Activated T-helper 2 cell treated with anti-CD3 and anti-CD28 coated beads, Interferon-gamma antibody, Interleukin-2, Interleukin-4, amounts not matched to agents 10 μg/mL and 5 μg/mL and 100 μg/mL, durations not matched to agents 14 hours and 24 hours and 36 hours (primary cell): ENCODE data around the gene DISP3. TPM values are rescaled to one million over a fixed set of nuclear protein-coding genes. Genes with fewer than 3 reads are reported as not detected.

Source experiments
- DNase-seq: peaks from one replicate; pipeline ENCODE4 v3.0.0; 2021; ENCODE audit warnings: low spot score
- H3K27ac Mint-ChIP-seq: one replicate; pipeline ENCODE4 v1.8.0; 2021; ENCODE audit warnings: mixed read lengths
- H3K27me3 Mint-ChIP-seq: one replicate; pipeline ENCODE4 v1.8.0; 2021; ENCODE audit warnings: low read depth, mixed read lengths
- H3K36me3 Mint-ChIP-seq: one replicate; pipeline ENCODE4 v1.8.0; 2021; ENCODE audit warnings: low read depth, mixed read lengths
- H3K4me1 Mint-ChIP-seq: one replicate; pipeline ENCODE4 v1.8.0; 2021; ENCODE audit warnings: low read depth, mixed read lengths
- H3K4me3 Mint-ChIP-seq: one replicate; pipeline ENCODE4 v1.8.0; 2021; ENCODE audit warnings: low read depth, mild to moderate bottlenecking, moderate library complexity, mixed read lengths
- H3K9me3 Mint-ChIP-seq: one replicate; pipeline ENCODE4 v1.8.0; 2021; ENCODE audit warnings: mixed read lengths
- intact Hi-C: fragments of 100-400 bp; cut with micrococcal nuclease; formaldehyde crosslinking; loops from one replicate; pipeline ENCODE4 v1.15.1; 2023
- total RNA-seq: library from RNA; stranded (reverse); gene quantifications from 2 replicates; pipeline ENCODE4 v1.2.3, GENCODE V29; 2022

DISP3 gene
- total RNA-seq, 1 donor from 2014 or later = 0.23 TPM

GRCh38 chr1:11447903-11448302 lies 31.1 kb upstream of the DISP3 start:
- intact Hi-C loops = no loop called here
- no peak for DNase-seq
- H3K27ac Mint-ChIP-seq = no peak overlapping the region
- H3K27me3 Mint-ChIP-seq = peaks cover 4% of the 10 kb centered on the region
- H3K36me3 Mint-ChIP-seq = no peaks in the 10 kb centered on the region
- H3K4me1 Mint-ChIP-seq = no peaks in the 10 kb centered on the region
- H3K9me3 Mint-ChIP-seq = no peaks in the 10 kb centered on the region
- no peak overlapping the region for H3K4me3 Mint-ChIP-seq

DNA sequence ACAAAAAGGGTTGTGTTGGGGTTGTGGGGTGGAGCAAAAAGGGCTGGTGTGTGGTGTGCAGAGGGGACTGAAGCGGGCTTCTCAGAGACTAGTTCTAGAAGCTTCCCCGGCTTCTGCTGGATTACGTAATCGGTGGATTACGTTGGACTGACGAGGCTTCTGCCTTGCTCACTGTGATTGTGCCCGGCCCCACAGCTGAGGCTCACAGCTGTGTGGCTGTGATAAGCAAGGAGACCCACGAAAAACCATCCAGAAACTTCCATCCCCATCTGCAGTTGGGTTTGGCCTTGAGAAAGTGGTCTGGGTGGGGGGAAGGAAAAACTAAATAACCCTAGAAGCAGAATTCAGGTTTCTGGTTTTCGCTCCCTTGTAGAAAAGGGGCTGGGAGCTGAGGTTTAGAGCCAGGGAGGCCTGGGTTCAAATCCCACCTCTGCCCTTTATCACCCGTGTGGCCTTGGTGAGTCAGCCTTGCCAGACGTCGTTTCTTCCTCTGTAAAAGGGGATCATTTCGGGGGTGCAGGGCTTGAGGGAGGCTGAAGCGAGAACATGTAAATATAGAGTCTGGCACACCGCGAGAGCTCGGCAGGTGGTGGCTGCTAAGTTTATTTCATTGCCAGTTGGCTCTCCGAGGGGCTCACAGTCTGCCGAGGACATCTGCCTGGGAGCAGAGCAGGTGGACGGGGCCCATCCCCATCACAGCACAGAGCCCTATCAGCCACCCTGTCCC lies 30.4 kb upstream of the DISP3 start:
- no peak overlapping the region for H3K27ac Mint-ChIP-seq
- intact Hi-C loops = no loop called here
- DNase-seq = no peak
- H3K27me3 Mint-ChIP-seq = peaks cover 4% of the 10 kb centered on the region
- H3K9me3 Mint-ChIP-seq = no peaks in the 10 kb centered on the region
- H3K4me1 Mint-ChIP-seq = no peaks in the 10 kb centered on the region
- no peaks in the 10 kb centered on the region for H3K36me3 Mint-ChIP-seq
- H3K4me3 Mint-ChIP-seq = no peak overlapping the region

DNA sequence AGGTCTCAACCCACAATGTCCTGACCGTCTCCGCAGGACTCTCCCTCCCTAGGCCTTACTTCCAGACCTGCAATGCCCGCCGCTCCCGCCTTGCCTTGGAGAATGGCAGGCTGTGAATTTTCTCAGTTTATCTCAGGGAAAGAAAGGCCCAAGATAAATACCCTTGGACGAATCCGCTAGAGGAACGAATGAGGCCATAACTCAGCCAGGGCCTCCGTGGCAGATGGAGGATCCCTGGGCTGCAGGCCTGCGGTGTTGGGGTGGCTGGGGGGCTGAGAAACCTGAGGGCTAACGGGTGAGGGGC lies 29.9 kb upstream of the DISP3 start:
- Mint-ChIP-seq H3K4me3 (no peak overlapping the region), H3K27ac (no peak overlapping the region), H3K27me3 (peaks cover 4% of the 10 kb centered on the region), H3K4me1 (no peaks in the 10 kb centered on the region), H3K36me3 (no peaks in the 10 kb centered on the region), H3K9me3 (no peaks in the 10 kb centered on the region)
- intact Hi-C loops = no loop called here
- no peak for DNase-seq

- Mint-ChIP-seq H3K27ac (no peak overlapping the region), H3K36me3 (no peaks in the 10 kb centered on the region), H3K4me1 (no peaks in the 10 kb centered on the region), H3K9me3 (no peaks in the 10 kb centered on the region), H3K27me3 (peaks cover under 1% of the 10 kb centered on the region), H3K4me3 (no peak overlapping the region)
- DNase-seq = no peak
- intact Hi-C loops = no loop called here
Observed at GRCh38 chr1:11450310-11450709, 28.6 kb upstream of the DISP3 start.

DNA sequence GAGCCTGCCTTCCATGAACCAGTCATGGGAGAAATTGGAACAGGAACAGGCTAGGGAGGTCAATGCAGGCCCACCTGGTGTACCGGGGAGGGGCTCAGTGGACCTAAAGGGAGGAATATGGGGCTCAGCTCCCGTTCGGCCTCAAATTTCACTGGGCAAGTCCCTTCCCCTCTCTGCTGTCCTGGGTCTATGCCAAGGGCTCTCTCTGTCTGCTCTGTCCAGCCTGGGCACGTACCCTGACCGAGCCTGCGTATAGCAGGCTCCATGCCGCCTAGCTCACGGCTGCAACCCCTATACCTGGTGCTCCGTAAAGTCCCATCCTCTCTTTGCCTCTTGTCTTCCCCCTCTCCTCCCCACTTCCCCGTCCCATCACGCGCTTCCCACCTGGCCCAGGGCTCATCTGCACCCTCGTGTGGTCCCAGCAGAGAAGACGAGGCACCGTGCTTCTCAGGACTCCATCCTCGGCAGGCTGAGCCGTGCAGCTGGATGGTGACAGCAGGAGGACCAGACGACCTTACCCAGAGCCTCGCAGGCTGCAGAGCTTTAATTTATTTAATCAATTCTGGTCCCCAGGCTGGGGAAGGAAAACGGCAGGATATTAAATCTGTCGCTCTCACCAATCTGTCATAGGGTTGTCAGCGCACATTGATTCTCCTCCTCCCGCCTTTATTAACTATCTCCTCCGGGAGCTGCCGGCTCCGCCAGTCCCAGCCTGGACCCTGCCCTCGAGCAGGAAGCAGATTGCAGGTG lies 25.0 kb upstream of the DISP3 start:
- no peak for DNase-seq
- no peaks in the 10 kb centered on the region for H3K36me3 Mint-ChIP-seq
- no peaks in the 10 kb centered on the region for H3K27me3 Mint-ChIP-seq
- H3K4me1 Mint-ChIP-seq = no peaks in the 10 kb centered on the region
- H3K4me3 Mint-ChIP-seq = no peak overlapping the region
- H3K27ac Mint-ChIP-seq = no peak overlapping the region
- H3K9me3 Mint-ChIP-seq = no peaks in the 10 kb centered on the region
- intact Hi-C loops = no loop called here

DNA sequence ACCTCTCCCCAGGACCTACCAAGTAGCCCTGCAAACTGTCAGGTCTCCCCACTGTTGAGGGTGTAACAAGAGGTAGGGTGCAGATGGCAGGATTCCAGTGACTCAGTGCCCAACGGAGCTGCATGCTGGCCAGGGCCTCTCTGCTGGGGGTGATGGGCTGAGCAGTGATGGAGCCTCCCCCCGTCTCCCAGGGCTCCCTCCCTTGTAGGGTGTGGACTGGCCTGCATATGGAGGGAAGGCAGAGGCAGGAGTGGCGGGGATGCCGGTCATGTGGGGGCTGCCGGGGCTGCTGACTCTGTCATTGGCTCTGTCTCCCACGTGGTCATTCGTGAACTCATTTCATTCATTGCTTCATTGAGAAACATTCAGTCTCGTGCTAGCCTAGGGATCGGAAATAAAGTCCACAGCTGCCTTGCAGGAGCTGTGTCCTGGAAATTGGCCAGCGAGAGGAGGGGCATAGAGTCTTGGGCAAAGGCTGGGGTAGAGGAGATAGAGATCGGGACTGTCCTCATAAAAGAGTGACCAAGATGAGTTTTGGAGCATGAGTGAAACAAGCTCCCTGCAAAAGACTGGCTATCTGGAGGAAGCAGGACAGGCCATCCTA lies 22.9 kb upstream of the DISP3 start:
- Mint-ChIP-seq H3K9me3 (no peaks in the 10 kb centered on the region), H3K27me3 (no peaks in the 10 kb centered on the region), H3K27ac (no peak overlapping the region), H3K36me3 (no peaks in the 10 kb centered on the region), H3K4me1 (no peaks in the 10 kb centered on the region), H3K4me3 (no peak overlapping the region)
- intact Hi-C loops = no loop called here
- DNase-seq = no peak

DNA sequence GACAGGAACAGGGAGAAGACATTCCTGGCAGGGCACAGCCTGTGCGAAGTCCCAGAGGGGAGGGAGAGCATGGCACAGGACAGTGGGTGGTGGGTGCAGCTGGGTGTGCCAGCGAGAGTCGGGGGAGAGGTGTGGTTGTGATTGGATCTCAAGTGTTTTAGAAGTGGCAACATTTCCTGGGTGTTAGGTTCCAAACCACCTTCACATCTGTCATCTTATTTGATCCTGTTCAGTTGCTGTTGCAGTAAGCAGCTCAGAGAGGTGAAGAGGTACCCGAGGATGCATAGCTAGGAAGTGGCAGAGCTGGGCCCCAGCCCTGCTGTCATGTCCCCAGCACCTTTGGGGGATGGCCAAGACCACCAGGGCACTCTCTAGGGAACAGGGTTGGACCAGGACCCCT lies 22.0 kb upstream of the DISP3 start:
- Mint-ChIP-seq H3K9me3 (no peaks in the 10 kb centered on the region), H3K4me1 (no peaks in the 10 kb centered on the region), H3K27ac (no peak overlapping the region), H3K4me3 (no peak overlapping the region), H3K36me3 (no peaks in the 10 kb centered on the region), H3K27me3 (no peaks in the 10 kb centered on the region)
- no peak for DNase-seq
- intact Hi-C loops = no loop called here

DNA sequence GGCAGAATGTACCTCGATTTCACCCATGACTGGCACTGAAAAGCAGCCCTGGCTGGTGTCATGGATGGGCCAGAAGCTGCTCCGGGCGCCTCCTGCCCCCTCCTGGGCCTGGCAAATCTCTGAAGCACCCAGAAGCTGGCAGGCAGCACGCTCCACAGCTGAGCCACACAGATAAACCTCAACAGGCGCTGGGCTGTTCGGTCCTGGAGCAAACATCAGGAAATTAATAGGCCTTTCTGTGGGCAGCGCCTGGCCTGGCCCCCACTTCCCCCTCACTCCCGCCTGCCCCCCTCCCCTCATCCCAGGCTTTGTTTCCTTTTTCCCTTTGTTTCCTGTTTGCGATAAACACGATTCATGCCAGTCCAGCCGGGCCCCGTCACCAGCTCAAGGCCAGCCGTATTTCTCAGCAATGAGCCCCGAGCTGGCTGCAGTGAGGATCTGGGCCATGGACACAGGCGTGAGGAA lies 20.1 kb upstream of the DISP3 start:
- Mint-ChIP-seq H3K27me3 (no peaks in the 10 kb centered on the region), H3K36me3 (no peaks in the 10 kb centered on the region), H3K4me1 (no peaks in the 10 kb centered on the region), H3K9me3 (no peaks in the 10 kb centered on the region), H3K27ac (no peak overlapping the region), H3K4me3 (no peak overlapping the region)
- DNase-seq = no peak
- intact Hi-C loops = no loop called here

- H3K27me3 Mint-ChIP-seq = no peaks in the 10 kb centered on the region
- intact Hi-C loops = no loop called here
Observed at GRCh38 chr1:11461531-11462137, 17.3 kb upstream of the DISP3 start.

GRCh38 chr1:11462224-11462923 lies 16.6 kb upstream of the DISP3 start:
- no peak overlapping the region for H3K4me3 Mint-ChIP-seq
- intact Hi-C loops = no loop called here
- no peaks in the 10 kb centered on the region for H3K4me1 Mint-ChIP-seq
- no peaks in the 10 kb centered on the region for H3K9me3 Mint-ChIP-seq
- H3K27me3 Mint-ChIP-seq = no peaks in the 10 kb centered on the region
- no peak for DNase-seq
- no peaks in the 10 kb centered on the region for H3K36me3 Mint-ChIP-seq
- no peak overlapping the region for H3K27ac Mint-ChIP-seq

More at GRCh38 chr1:11461531-11462137, 17.3 kb upstream of the DISP3 start:
- Mint-ChIP-seq H3K4me1 (no peaks in the 10 kb centered on the region), H3K9me3 (no peaks in the 10 kb centered on the region), H3K36me3 (no peaks in the 10 kb centered on the region), H3K27ac (no peak overlapping the region), H3K4me3 (no peak overlapping the region)
- no peak for DNase-seq

GRCh38 chr1:11463177-11463576 lies 15.8 kb upstream of the DISP3 start:
- H3K4me1 Mint-ChIP-seq = no peaks in the 10 kb centered on the region
- intact Hi-C loops = no loop called here
- H3K27me3 Mint-ChIP-seq = no peaks in the 10 kb centered on the region
- no peak for DNase-seq
- no peaks in the 10 kb centered on the region for H3K9me3 Mint-ChIP-seq
- no peak overlapping the region for H3K27ac Mint-ChIP-seq
- H3K36me3 Mint-ChIP-seq = no peaks in the 10 kb centered on the region
- H3K4me3 Mint-ChIP-seq = no peak overlapping the region

DNA sequence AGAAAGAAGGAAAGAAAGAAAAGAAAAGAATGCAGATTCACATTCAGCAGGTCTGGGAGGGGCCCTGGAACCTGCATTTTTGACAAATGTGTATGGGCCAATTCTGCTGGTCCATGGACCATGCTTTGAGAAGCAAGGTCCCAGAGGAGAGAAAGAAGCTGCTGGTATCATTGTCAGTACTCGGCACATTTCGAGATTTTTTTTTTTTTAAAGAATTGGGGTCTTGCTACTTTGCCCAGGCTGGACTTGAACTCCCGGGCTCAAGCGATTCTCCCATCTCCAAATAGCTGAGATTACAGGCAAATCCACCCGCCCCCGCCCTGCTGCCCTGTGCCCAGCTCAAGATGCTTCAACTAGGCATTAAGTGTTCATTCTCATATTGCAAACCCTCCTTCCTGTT lies 13.6 kb upstream of the DISP3 start:
- Mint-ChIP-seq H3K27ac (no peak overlapping the region), H3K9me3 (no peaks in the 10 kb centered on the region), H3K27me3 (no peaks in the 10 kb centered on the region), H3K36me3 (no peaks in the 10 kb centered on the region), H3K4me1 (no peaks in the 10 kb centered on the region), H3K4me3 (no peak overlapping the region)
- intact Hi-C loops = no loop called here
- DNase-seq = no peak
